Right ventricle myocardium superior (tissue), 1 donor: ENCODE measurements around the gene DVL1. TPM values are rescaled to one million over a fixed set of nuclear protein-coding genes. Genes with fewer than 3 reads are reported as not detected.

ENCODE experiments used
- microRNA-seq: library from miRNA; unstranded; fragments of <30 nt; microRNA quantifications from one replicate; pipeline ENCODE4 v1.2.0, GENCODE V29; 2020
- total RNA-seq: library from RNA; stranded (reverse); fragmentation: NEBNext Ultra II Directional; extraction: Animal tissue kit (Norgen Biotek cat#: 25700); gene quantifications from one replicate; pipeline ENCODE4 v1.2.1, GENCODE V29; 2021
- donor health status: DM: no; HTN: yes; CAD: no; lungs with severe emphysema.

Gene DVL1
- total RNA-seq, 1 donor from 2014 or later, result 126 TPM

Small RNA genes lying within 50 kb of the gene (microRNA-seq; reads per million reads assigned to microRNA genes)
- gene MIR6726, result 1.6 reads per million
- not detected for gene MIR6727
- not detected for gene MIR6808

Other genes starting within 250 kb of the DVL1 start
- gene C1orf159, start 233.3 kb downstream of the DVL1 start, total RNA-seq, result 2.4 TPM
- gene TTLL10, start 175.5 kb downstream of the DVL1 start, total RNA-seq, result 0.22 TPM
- gene TNFRSF18, start 142.8 kb downstream of the DVL1 start, total RNA-seq, result 0.32 TPM
- 2.1 TPM for gene TNFRSF4, start 135.3 kb downstream of the DVL1 start, total RNA-seq
- 110 TPM for gene SDF4, start 117.4 kb downstream of the DVL1 start, total RNA-seq
- gene B3GALT6, start 117.2 kb downstream of the DVL1 start, total RNA-seq, result 8.6 TPM
- gene C1QTNF12, start 102.7 kb downstream of the DVL1 start, total RNA-seq, result 0.51 TPM
- 34.7 TPM for gene UBE2J2, start 75.6 kb downstream of the DVL1 start, total RNA-seq
- 2.6 TPM for gene SCNN1D, start 69.0 kb downstream of the DVL1 start, total RNA-seq
- 56.3 TPM for gene ACAP3, start 41.5 kb downstream of the DVL1 start, total RNA-seq
- gene PUSL1, start 40.8 kb downstream of the DVL1 start, total RNA-seq, result 10.6 TPM
- gene INTS11, start 24.8 kb downstream of the DVL1 start, total RNA-seq, result 70.9 TPM
- 113 TPM for gene CPTP, start 24.6 kb downstream of the DVL1 start, total RNA-seq
- 0.40 TPM for gene TAS1R3, start 18.1 kb downstream of the DVL1 start, total RNA-seq
- 21.7 TPM for gene MXRA8, start 9.1 kb upstream of the DVL1 start, total RNA-seq
- gene AURKAIP1, start 25.8 kb upstream of the DVL1 start, total RNA-seq, result 271 TPM
- gene CCNL2, start 49.9 kb upstream of the DVL1 start, total RNA-seq, result 45.7 TPM
- 144 TPM for gene MRPL20, start 57.9 kb upstream of the DVL1 start, total RNA-seq
- 1.8 TPM for gene ANKRD65, start 71.9 kb upstream of the DVL1 start, total RNA-seq
- 17.1 TPM for gene VWA1, start 86.3 kb upstream of the DVL1 start, total RNA-seq
- gene ATAD3C, start 100.3 kb upstream of the DVL1 start, total RNA-seq, result 0.94 TPM
- 7.9 TPM for gene ATAD3B, start 122.3 kb upstream of the DVL1 start, total RNA-seq
- 18.5 TPM for gene ATAD3A, start 162.7 kb upstream of the DVL1 start, total RNA-seq
- 7.5 TPM for gene TMEM240, start 191.2 kb upstream of the DVL1 start, total RNA-seq
- gene SSU72, start 225.4 kb upstream of the DVL1 start, total RNA-seq, result 106 TPM